HCT116 (cell line): ENCODE data around the gene TMEM256.

Experiments
- EGR1 ChIP-seq: IDR thresholded peaks from 2 replicates; pipeline ENCODE4 v1.6.1; 2012; ENCODE audit warnings: low read depth
- JUND ChIP-seq: IDR thresholded peaks from 2 replicates; pipeline ENCODE4 v1.6.1; 2012
- POLR2A ChIP-seq: IDR thresholded peaks from 2 replicates; pipeline ENCODE4 v1.7.0; 2011; ENCODE audit warnings: borderline replicate concordance; ENCODE audit not compliant: insufficient read depth, insufficient read length; ENCODE audit errors: extremely low read depth
- POLR2AphosphoS5 ChIP-seq: IDR thresholded peaks from 2 replicates; pipeline ENCODE4 v1.6.1; 2011; ENCODE audit warnings: mild to moderate bottlenecking, low read depth, low read length, moderate library complexity
- RAD21 ChIP-seq: IDR thresholded peaks from 2 replicates; pipeline ENCODE4 v1.6.1; 2012; ENCODE audit warnings: low read depth, mild to moderate bottlenecking
- SRF ChIP-seq: IDR thresholded peaks from 2 replicates; pipeline ENCODE4 v1.6.1; 2012; ENCODE audit warnings: low read depth
- TF ChIP-seq, protein P1 (sequence below), 3 experiments: fragments of 200-600 bp in 1 of 3; sonication (generic) in 1 of 3; IDR thresholded peaks in 2 of 3; conservative IDR thresholded peaks in 1 of 3; 2 replicates each; pipeline ENCODE4 v1.5.1; 2012 to 2017; ENCODE audit warnings: low read depth in 2 of 3, low read length in 2 of 3, antibody characterized with exemption in 1 of 3, borderline replicate concordance in 1 of 3, control low read depth in 1 of 3, mild to moderate bottlenecking in 1 of 3, mixed read lengths in 1 of 3, mixed run types in 1 of 3, moderate library complexity in 1 of 3; ENCODE audit not compliant: insufficient read depth in 1 of 3
- TF ChIP-seq, protein P2 (sequence below): IDR thresholded peaks from 2 replicates; pipeline ENCODE4 v1.6.1; 2012

DNA sequence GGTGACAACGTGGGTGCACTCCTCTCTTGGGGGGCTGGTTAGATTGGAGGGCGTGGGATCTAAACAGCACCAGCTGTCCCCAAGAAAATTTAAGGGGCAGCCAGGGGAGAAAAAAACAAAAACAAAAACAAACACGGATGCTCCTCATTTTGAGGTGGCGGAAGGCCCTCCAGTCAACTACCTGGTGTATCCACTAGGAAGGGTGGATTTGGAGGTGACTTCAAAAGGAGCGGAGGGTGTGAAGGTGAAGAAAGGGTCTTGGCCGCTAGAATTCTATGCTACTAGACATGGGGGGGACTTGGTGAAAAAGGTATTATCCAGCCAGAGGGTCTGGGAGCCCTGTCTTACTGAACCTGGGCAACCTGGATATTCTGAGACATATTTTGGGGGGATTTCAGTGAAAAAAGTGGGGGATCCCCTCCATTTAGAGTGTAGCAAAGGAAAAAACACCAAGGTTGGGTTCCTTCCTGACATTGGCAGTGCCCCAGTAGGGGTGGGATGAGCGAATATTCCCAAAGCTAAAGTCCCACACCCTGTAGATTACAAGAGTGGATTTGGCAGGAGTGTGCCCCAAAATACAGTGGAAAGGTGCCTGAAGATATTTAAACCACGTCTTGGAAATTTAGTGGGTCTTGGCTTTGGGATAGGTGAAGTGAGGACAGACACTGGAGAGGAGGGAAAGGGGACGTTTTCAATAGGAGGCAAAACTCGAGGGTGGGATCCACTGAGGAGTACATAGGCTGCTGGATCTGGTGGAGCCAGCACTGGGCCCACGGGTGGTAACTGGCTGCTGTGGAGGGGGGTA lies 35.0 kb upstream of the TMEM256 start:
- no peak for TF ChIP-seq POLR2A
- TF ChIP-seq, protein P1, sequence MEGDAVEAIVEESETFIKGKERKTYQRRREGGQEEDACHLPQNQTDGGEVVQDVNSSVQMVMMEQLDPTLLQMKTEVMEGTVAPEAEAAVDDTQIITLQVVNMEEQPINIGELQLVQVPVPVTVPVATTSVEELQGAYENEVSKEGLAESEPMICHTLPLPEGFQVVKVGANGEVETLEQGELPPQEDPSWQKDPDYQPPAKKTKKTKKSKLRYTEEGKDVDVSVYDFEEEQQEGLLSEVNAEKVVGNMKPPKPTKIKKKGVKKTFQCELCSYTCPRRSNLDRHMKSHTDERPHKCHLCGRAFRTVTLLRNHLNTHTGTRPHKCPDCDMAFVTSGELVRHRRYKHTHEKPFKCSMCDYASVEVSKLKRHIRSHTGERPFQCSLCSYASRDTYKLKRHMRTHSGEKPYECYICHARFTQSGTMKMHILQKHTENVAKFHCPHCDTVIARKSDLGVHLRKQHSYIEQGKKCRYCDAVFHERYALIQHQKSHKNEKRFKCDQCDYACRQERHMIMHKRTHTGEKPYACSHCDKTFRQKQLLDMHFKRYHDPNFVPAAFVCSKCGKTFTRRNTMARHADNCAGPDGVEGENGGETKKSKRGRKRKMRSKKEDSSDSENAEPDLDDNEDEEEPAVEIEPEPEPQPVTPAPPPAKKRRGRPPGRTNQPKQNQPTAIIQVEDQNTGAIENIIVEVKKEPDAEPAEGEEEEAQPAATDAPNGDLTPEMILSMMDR (IDR thresholded peaks at IDR 0.05 in 2 of 3, conservative IDR thresholded peaks at IDR 0.05 in 1 of 3; ENCODE audit: borderline replicate concordance in 1 of 3, insufficient read depth in 1 of 3, low read depth in 2 of 3, low read length in 2 of 3) = no peak
- no peak for TF ChIP-seq POLR2AphosphoS5
- TF ChIP-seq, protein P2, sequence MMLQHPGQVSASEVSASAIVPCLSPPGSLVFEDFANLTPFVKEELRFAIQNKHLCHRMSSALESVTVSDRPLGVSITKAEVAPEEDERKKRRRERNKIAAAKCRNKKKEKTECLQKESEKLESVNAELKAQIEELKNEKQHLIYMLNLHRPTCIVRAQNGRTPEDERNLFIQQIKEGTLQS = no peak
- no peak for TF ChIP-seq SRF
- no peak for TF ChIP-seq EGR1
- TF ChIP-seq RAD21 = no peak
- TF ChIP-seq JUND = no peak
